GM12872 (cell line): ENCODE results near the gene ZNF804A.

Experiments used
- TF ChIP-seq, protein P1 (sequence below): IDR thresholded peaks from 3 replicates; pipeline ENCODE4 v1.5.1; 2011; ENCODE audit warnings: low read depth, mild to moderate bottlenecking, low read length, moderate library complexity; ENCODE audit not compliant: insufficient read depth

The ZNF804A gene

GRCh38 chr2:184824597-184824996 is 226.3 kb downstream of the ZNF804A start:
- TF ChIP-seq, protein P1, sequence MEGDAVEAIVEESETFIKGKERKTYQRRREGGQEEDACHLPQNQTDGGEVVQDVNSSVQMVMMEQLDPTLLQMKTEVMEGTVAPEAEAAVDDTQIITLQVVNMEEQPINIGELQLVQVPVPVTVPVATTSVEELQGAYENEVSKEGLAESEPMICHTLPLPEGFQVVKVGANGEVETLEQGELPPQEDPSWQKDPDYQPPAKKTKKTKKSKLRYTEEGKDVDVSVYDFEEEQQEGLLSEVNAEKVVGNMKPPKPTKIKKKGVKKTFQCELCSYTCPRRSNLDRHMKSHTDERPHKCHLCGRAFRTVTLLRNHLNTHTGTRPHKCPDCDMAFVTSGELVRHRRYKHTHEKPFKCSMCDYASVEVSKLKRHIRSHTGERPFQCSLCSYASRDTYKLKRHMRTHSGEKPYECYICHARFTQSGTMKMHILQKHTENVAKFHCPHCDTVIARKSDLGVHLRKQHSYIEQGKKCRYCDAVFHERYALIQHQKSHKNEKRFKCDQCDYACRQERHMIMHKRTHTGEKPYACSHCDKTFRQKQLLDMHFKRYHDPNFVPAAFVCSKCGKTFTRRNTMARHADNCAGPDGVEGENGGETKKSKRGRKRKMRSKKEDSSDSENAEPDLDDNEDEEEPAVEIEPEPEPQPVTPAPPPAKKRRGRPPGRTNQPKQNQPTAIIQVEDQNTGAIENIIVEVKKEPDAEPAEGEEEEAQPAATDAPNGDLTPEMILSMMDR: no peak

- TF ChIP-seq, protein P1: no peak
Measured at GRCh38 chr2:184830531-184830930, 232.2 kb downstream of the ZNF804A start.

DNA sequence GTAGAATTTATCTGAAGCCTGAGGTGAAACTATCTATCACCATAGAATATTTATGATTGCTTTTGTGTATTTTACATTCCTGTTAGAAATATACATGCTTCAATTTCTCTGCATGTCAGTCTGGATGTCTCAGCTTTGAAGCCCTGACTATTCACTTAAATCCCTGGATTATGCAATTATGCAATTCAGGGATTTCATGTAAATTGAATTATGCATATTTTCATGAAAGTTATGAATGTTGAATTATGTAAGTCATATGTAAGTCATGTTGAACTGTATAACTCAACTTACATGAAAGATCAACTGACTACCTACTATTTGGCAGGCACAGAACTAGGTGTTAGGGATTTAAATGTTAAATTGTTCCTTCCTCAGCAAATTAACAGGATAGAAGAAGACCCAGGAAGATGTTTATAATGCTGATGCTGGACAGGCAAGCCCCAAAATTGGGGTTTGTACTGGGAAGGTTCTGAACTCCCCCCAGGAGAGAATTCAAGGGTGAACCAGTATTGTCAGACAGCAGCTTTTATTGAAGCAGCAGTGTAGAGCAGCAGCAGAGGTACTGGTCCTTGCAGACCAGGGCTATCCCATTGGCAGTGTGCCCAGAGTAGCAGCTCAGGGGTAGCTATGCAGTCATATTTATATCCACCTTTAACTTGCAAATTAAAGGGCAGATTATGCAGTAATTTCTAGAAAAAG is 236.5 kb downstream of the ZNF804A start:
- TF ChIP-seq, protein P1: no peak

- TF ChIP-seq, protein P1: no peak
Measured at GRCh38 chr2:184835398-184835715, 237.0 kb downstream of the ZNF804A start.

GRCh38 chr2:184847331-184847730 is 249.0 kb downstream of the ZNF804A start:
- TF ChIP-seq, protein P1: no peak

DNA sequence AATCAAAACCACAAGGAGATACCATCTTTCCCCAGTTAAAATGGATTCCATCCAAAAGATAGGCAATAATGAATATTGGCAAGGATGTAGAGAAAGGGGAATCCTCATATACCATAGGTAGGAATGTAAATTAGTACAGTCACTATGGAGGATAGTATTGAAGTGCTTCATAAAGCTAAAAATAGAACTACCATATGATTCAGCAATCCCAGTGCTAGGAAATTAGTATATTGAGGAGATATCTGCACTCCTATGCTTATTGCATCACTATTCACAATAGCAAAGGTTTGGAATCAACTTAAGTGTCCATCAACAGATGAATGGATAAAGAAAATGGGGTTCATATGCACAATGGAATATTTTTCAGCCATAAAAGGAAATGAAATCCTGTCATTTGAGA is 251.2 kb downstream of the ZNF804A start:
- TF ChIP-seq, protein P1: no peak

DNA sequence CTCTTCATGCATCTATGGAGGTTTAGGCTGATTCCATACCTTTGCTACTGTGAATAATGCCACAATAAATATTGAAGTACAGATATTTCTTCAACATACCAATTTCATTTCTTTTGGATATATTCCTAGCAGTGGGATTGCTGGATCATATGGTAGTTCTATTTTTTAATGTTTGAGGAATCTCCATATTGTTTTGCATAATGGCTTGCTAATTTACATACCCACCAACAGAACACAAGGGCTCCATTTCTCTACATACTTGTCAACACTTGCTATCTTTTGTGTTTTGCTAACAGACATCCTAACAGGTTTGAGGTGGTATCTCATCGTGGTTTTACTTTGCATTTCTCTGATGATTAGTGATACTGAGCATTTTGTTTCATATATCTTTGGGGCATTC is 253.2 kb downstream of the ZNF804A start:
- TF ChIP-seq, protein P1: no peak
